ENCODE measurements around the gene CDC42SE2. TPM values are rescaled to one million over a fixed set of nuclear protein-coding genes. Genes with fewer than 3 reads are reported as not detected.

CDC42SE2 gene
- polyA plus RNA-seq, 3 donors, result 34.4 to 135 (median 92.6) TPM

- peak; percentile 56 to 72 (median 61) for DNase-seq
- no peaks in the 10 kb centered on the region for H3K9me3 ChIP-seq (replicated peaks in 1 of 2; ENCODE audit: control insufficient read depth in 1 of 2, insufficient read depth in 1 of 2, low read length in 2 of 2)
- peak; percentile 75 for TF ChIP-seq CTCF (IDR thresholded peaks at IDR 0.05)
- no peaks in the 10 kb centered on the region for H3K27me3 ChIP-seq (ENCODE audit: control insufficient read depth in 2 of 2, insufficient read depth in 2 of 2, low read length in 2 of 2)
- H3K27me3 Mint-ChIP-seq (ENCODE audit: low read depth in 3 of 3), result no peaks in the 10 kb centered on the region
- H3K9me3 Mint-ChIP-seq, result no peaks in the 10 kb centered on the region
- 29% methylated on average over 1 of the region's 3 CpGs for WGBS (ENCODE audit: insufficient coverage)
- H3K36me3 ChIP-seq (replicated peaks in 1 of 2; ENCODE audit: control insufficient read depth in 1 of 2, insufficient read depth in 2 of 2, low read length in 2 of 2), result peaks cover 21 to 35% of the 10 kb centered on the region in 2 donors
- intact Hi-C loops (cut with micrococcal nuclease), result loop anchor here (5.0 to 10.0 kb wide), 4 partner anchors 105 to 220 kb away; partner anchors contain the start of gene CDC42SE2 (in 1 of the 2)
- H3K4me2 ChIP-seq (replicated peaks; ENCODE audit: extremely low read depth, low read length, poor library complexity, severe bottlenecking), result no peak overlapping the region
- peaks cover 46% of the 10 kb centered on the region for H3K4me1 Mint-ChIP-seq
- peak overlapping the region in 1 of 2 donors; percentile 93 for H3K27ac ChIP-seq (ENCODE audit: low read depth in 1 of 2, low read length in 2 of 2)
- no peak overlapping the region for H2AFZ ChIP-seq (ENCODE audit: insufficient read depth, low read depth, low read length, poor library complexity, severe bottlenecking)
- H3K36me3 Mint-ChIP-seq, result peaks cover 26 to 33% of the 10 kb centered on the region in 2 donors
- H3K4me3 ChIP-seq (replicated peaks in 1 of 3; ENCODE audit: low read depth in 2 of 3, low read length in 3 of 3), result no peak overlapping the region
- no peak overlapping the region for H3K9ac ChIP-seq (ENCODE audit: insufficient read depth, low read length, poor library complexity, severe bottlenecking)
- peaks cover 28% of the 10 kb centered on the region for H4K20me1 ChIP-seq (ENCODE audit: insufficient read depth, low read length)
- H3K4me3 Mint-ChIP-seq, result no peak overlapping the region
- peaks cover 92% of the 10 kb centered on the region for H3K79me2 ChIP-seq (ENCODE audit: insufficient read depth, low read length)
- H3K27ac Mint-ChIP-seq, result peak overlapping the region; percentile 69 to 99 (median 96)
- H3K4me1 ChIP-seq (ENCODE audit: control insufficient read depth in 1 of 2, insufficient read depth in 2 of 2, low read length in 2 of 2), result peaks cover 45 to 49% of the 10 kb centered on the region in 2 donors
Measured at GRCh38 chr5:131382407-131383395, 118.8 kb downstream of the CDC42SE2 start.

GRCh38 chr5:131384173-131384572, 120.3 kb downstream of the CDC42SE2 start:
- Histone ChIP-seq H3K9ac (ENCODE audit: insufficient read depth, low read length, poor library complexity, severe bottlenecking) (no peak overlapping the region), H2AFZ (ENCODE audit: insufficient read depth, low read depth, low read length, poor library complexity, severe bottlenecking) (no peak overlapping the region), H3K27ac (ENCODE audit: low read depth in 1 of 2, low read length in 2 of 2) (peak overlapping the region in 1 of 2 donors; percentile 48), H3K79me2 (ENCODE audit: insufficient read depth, low read length) (peaks cover 86% of the 10 kb centered on the region), H3K4me3 (replicated peaks in 1 of 3; ENCODE audit: low read depth in 2 of 3, low read length in 3 of 3) (no peak overlapping the region), H3K27me3 (ENCODE audit: control insufficient read depth in 2 of 2, insufficient read depth in 2 of 2, low read length in 2 of 2) (no peaks in the 10 kb centered on the region), H4K20me1 (ENCODE audit: insufficient read depth, low read length) (peaks cover 39% of the 10 kb centered on the region), H3K4me2 (replicated peaks; ENCODE audit: extremely low read depth, low read length, poor library complexity, severe bottlenecking) (no peak overlapping the region), H3K36me3 (replicated peaks in 1 of 2; ENCODE audit: control insufficient read depth in 1 of 2, insufficient read depth in 2 of 2, low read length in 2 of 2) (peaks cover 34 to 50% of the 10 kb centered on the region in 2 donors), H3K9me3 (replicated peaks in 1 of 2; ENCODE audit: control insufficient read depth in 1 of 2, insufficient read depth in 1 of 2, low read length in 2 of 2) (no peaks in the 10 kb centered on the region), H3K4me1 (ENCODE audit: control insufficient read depth in 1 of 2, insufficient read depth in 2 of 2, low read length in 2 of 2) (peaks cover 34% of the 10 kb centered on the region in 2 donors)
- Mint-ChIP-seq H3K4me3 (no peak overlapping the region), H3K9me3 (no peaks in the 10 kb centered on the region), H3K36me3 (peaks cover 31 to 47% of the 10 kb centered on the region in 2 donors), H3K4me1 (peaks cover 34% of the 10 kb centered on the region), H3K27ac (peak overlapping the region in 4 of 7 donors; percentile 22 to 79 (median 54)), H3K27me3 (ENCODE audit: low read depth in 3 of 3) (no peaks in the 10 kb centered on the region)
- TF ChIP-seq CTCF (IDR thresholded peaks at IDR 0.05), result no peak
- intact Hi-C loops (cut with micrococcal nuclease), result loop anchor here (5.0 to 10.0 kb wide), 4 partner anchors 107 to 222 kb away; partner anchors contain the start of gene CDC42SE2 (in 1 of the 2)
- WGBS (ENCODE audit: insufficient coverage), result 80% methylated on average over 2 of the region's 6 CpGs
- no peak for DNase-seq
